ENCODE measurements around the gene DNAJC24. TPM values are rescaled to one million over a fixed set of nuclear protein-coding genes. Genes with fewer than 3 reads are reported as not detected.
A peak's percentile ranks its signal among the peaks of the same experiment; 100 is the strongest.

DNAJC24 gene
- total RNA-seq, 2 experiments from 2014 or later, result 15.4 to 16.8 TPM

DNA sequence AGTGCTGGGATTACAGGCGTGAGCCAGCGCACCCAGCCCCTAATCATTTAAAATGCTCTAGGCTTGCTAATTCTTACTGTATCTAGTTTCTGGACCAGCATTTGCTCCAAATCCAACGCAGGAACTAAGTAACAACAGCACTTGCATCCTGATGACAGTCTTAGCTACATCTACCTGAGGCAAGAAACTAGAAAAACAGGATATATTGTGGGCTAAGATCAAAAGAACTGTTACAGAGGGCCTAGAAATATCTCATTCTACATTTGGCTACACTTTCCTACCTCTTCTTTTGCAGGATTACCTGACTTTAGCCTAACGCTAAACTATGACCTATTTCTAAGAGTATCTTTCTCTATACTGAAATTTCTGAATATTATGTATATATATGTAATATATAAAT is 7.9 kb upstream of the DNAJC24 start:
- H3K27me3 Mint-ChIP-seq, result no peaks in the 10 kb centered on the region
- H3K9me3 Mint-ChIP-seq, result no peaks in the 10 kb centered on the region
- no peak overlapping the region for H3K27ac Mint-ChIP-seq
- H3K4me3 Mint-ChIP-seq, result no peak overlapping the region
- CTCF ChIA-PET, result no interaction called here
- POLR2A ChIA-PET, result no interaction called here
- peaks cover 23% of the 10 kb centered on the region for H3K4me1 Mint-ChIP-seq (ENCODE audit: low read depth)
- intact Hi-C loops (cut with micrococcal nuclease), result no loop called here
- no peak for DNase-seq
- H3K36me3 Mint-ChIP-seq, result no peaks in the 10 kb centered on the region

DNA sequence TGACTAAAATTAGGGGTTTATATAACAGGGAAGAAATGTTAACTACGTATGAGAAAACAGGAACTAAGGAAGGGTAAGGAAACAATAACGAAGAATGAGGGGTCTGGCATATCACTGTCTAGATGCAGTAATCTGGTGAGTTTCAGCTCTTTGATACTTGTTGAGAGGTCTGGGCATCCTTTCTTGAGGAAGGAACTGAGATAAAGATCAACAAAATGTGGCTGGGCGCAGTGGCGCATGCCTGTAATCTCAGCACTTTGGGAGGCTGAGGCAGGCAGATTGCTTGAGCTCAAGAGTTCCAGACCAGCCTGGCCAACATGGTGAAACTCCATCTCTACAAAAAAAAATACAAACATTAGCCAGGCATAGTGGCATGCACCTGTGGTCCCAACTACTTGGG is 2.9 kb upstream of the DNAJC24 start:
- Mint-ChIP-seq H3K9me3 (no peaks in the 10 kb centered on the region), H3K27me3 (no peaks in the 10 kb centered on the region), H3K36me3 (no peaks in the 10 kb centered on the region), H3K4me3 (peak overlapping the region; percentile 7), H3K4me1 (ENCODE audit: low read depth) (peaks cover 50% of the 10 kb centered on the region), H3K27ac (peak overlapping the region; percentile 7)
- DNase-seq, result peak; percentile 28
- POLR2A ChIA-PET, result no interaction called here
- intact Hi-C loops (cut with micrococcal nuclease), result loop anchor here (5.0 kb wide), 4 partner anchors 446 to 1796 kb away; partner anchors contain the start of genes ARL14EP, CSTF3, PAX6 and RCN1
- CTCF ChIA-PET, result no interaction called here

GRCh38 chr11:31375879-31376278 is 6.2 kb downstream of the DNAJC24 start:
- POLR2A ChIA-PET, result no interaction called here
- H3K9me3 Mint-ChIP-seq, result no peaks in the 10 kb centered on the region
- no peaks in the 10 kb centered on the region for H3K27me3 Mint-ChIP-seq
- no peak overlapping the region for H3K4me3 Mint-ChIP-seq
- CTCF ChIA-PET, result no interaction called here
- no peak overlapping the region for H3K27ac Mint-ChIP-seq
- peaks cover 31% of the 10 kb centered on the region for H3K4me1 Mint-ChIP-seq (ENCODE audit: low read depth)
- peak; percentile 14 for DNase-seq
- peaks cover 19% of the 10 kb centered on the region for H3K36me3 Mint-ChIP-seq
- intact Hi-C loops (cut with micrococcal nuclease), result no loop called here

DNA sequence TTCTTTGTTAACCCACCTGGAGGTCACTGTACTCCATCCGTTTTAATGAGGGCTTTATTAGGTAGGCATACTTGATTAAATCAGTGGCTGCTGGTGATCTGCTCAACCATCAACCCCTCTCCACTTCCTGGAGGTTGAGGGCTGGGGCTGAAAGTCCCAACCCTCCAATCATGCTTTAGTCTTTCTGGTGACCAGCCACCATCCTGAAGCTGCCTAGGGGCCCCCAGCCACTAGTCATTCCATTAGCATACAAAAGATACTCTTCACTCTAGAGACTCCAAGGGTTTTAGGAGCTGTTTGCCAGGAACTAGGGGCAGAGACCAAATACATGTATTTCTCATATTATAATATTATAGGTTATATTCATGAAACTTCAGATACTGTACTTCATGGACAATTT is 13.5 kb downstream of the DNAJC24 start:
- intact Hi-C loops (cut with micrococcal nuclease), result no loop called here
- Mint-ChIP-seq H3K36me3 (peaks cover 4% of the 10 kb centered on the region), H3K4me3 (no peak overlapping the region), H3K27ac (no peak overlapping the region), H3K9me3 (no peaks in the 10 kb centered on the region), H3K27me3 (no peaks in the 10 kb centered on the region), H3K4me1 (ENCODE audit: low read depth) (peaks cover 3% of the 10 kb centered on the region)
- POLR2A ChIA-PET, result no interaction called here
- DNase-seq, result no peak
- CTCF ChIA-PET, result no interaction called here

- Mint-ChIP-seq H3K4me3 (no peak overlapping the region), H3K4me1 (ENCODE audit: low read depth) (peaks cover 7% of the 10 kb centered on the region), H3K27me3 (no peaks in the 10 kb centered on the region), H3K27ac (no peak overlapping the region), H3K9me3 (peaks cover 2% of the 10 kb centered on the region), H3K36me3 (peaks cover 7% of the 10 kb centered on the region)
- ChIA-PET CTCF (no interaction called here), POLR2A (no interaction called here)
- DNase-seq, result no peak
- intact Hi-C loops (cut with micrococcal nuclease), result no loop called here
Observed at GRCh38 chr11:31387379-31387778, 17.7 kb downstream of the DNAJC24 start.

GRCh38 chr11:31397239-31397834 is 27.7 kb downstream of the DNAJC24 start:
- H3K4me3 Mint-ChIP-seq, result no peak overlapping the region
- H3K36me3 Mint-ChIP-seq, result peaks cover 19% of the 10 kb centered on the region
- CTCF ChIA-PET, result interaction anchor here (0.7 to 3.3 kb wide), 7 partner anchors 10 to 779 kb away, joined by 3 to 14 read pairs (median 4); no protein-coding TSS in a partner anchor
- DNase-seq, result no peak
- intact Hi-C loops (cut with micrococcal nuclease), result loop anchor here (1.0 to 5.0 kb wide), 5 partner anchors 400 to 780 kb away; no protein-coding TSS in a partner anchor
- H3K27ac Mint-ChIP-seq, result no peak overlapping the region
- POLR2A ChIA-PET, result no interaction called here
- H3K27me3 Mint-ChIP-seq, result no peaks in the 10 kb centered on the region
- H3K9me3 Mint-ChIP-seq, result peaks cover 12% of the 10 kb centered on the region
- H3K4me1 Mint-ChIP-seq (ENCODE audit: low read depth), result no peaks in the 10 kb centered on the region

DNA sequence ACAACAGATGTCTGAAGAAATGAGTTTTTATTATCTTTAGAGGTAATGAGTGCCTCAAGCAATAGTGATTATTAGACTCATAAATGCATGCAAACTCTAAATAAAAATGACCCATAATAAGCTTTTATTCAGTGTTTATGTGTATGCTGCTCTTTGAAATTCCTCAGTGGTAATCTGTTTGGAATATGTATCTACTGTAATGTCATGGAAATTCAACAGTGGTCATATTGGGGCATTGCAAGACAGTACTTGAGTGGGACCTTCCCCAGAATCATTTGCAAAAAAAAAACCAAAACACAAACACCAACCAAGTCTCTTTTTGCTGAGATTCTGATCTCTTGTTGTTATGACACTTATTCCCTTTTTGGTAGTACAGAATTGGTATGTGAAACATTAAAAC is 35.0 kb downstream of the DNAJC24 start:
- no peak overlapping the region for H3K27ac Mint-ChIP-seq
- peaks cover 5% of the 10 kb centered on the region for H3K9me3 Mint-ChIP-seq
- peaks cover 14% of the 10 kb centered on the region for H3K36me3 Mint-ChIP-seq
- ChIA-PET POLR2A (no interaction called here), CTCF (no interaction called here)
- no peaks in the 10 kb centered on the region for H3K27me3 Mint-ChIP-seq
- intact Hi-C loops (cut with micrococcal nuclease), result no loop called here
- no peak overlapping the region for H3K4me3 Mint-ChIP-seq
- peaks cover 5% of the 10 kb centered on the region for H3K4me1 Mint-ChIP-seq (ENCODE audit: low read depth)
- DNase-seq, result no peak

DNA sequence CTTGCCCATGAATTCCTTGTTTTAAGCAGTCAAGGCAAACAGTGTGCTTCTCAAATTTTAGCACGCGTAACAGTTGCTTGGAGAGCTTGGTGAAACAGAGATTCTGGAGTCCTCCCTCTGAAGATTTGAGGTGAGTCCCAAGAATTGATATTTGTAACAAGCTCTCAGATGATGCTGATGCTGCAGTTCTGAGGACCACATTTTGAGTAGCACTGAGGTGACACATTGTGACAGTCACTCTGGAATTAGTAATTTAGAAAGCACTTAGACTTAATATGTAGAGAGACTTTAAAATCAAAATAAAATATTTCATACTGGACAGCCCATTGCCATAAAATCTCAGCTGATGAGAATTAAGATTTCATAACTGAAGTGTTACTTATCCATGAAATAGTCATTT is 38.5 kb downstream of the DNAJC24 start:
- Mint-ChIP-seq H3K36me3 (peaks cover 9% of the 10 kb centered on the region), H3K27ac (no peak overlapping the region), H3K4me3 (no peak overlapping the region), H3K4me1 (ENCODE audit: low read depth) (peaks cover 5% of the 10 kb centered on the region), H3K9me3 (no peaks in the 10 kb centered on the region), H3K27me3 (no peaks in the 10 kb centered on the region)
- intact Hi-C loops (cut with micrococcal nuclease), result no loop called here
- CTCF ChIA-PET, result no interaction called here
- POLR2A ChIA-PET, result no interaction called here
- DNase-seq, result peak; percentile 16

GRCh38 chr11:31412946-31413345 is 43.3 kb downstream of the DNAJC24 start:
- H3K36me3 Mint-ChIP-seq, result peaks cover 15% of the 10 kb centered on the region
- H3K27me3 Mint-ChIP-seq, result no peaks in the 10 kb centered on the region
- intact Hi-C loops (cut with micrococcal nuclease), result no loop called here
- peaks cover 5% of the 10 kb centered on the region for H3K4me1 Mint-ChIP-seq (ENCODE audit: low read depth)
- ChIA-PET CTCF (no interaction called here), POLR2A (no interaction called here)
- DNase-seq, result no peak
- no peak overlapping the region for H3K4me3 Mint-ChIP-seq
- no peaks in the 10 kb centered on the region for H3K9me3 Mint-ChIP-seq
- H3K27ac Mint-ChIP-seq, result no peak overlapping the region

- no peaks in the 10 kb centered on the region for H3K27me3 Mint-ChIP-seq
- H3K4me3 Mint-ChIP-seq, result no peak overlapping the region
- no peaks in the 10 kb centered on the region for H3K9me3 Mint-ChIP-seq
- H3K27ac Mint-ChIP-seq, result no peak overlapping the region
- peaks cover 13% of the 10 kb centered on the region for H3K36me3 Mint-ChIP-seq
- H3K4me1 Mint-ChIP-seq (ENCODE audit: low read depth), result no peaks in the 10 kb centered on the region
- DNase-seq, result no peak
- CTCF ChIA-PET, result interaction anchor here (1.2 kb wide), 1 partner anchor 12 kb away, joined by 3 read pairs; no protein-coding TSS in a partner anchor
- intact Hi-C loops (cut with micrococcal nuclease), result no loop called here
- POLR2A ChIA-PET, result no interaction called here
Observed at GRCh38 chr11:31414338-31414737, 44.7 kb downstream of the DNAJC24 start.

GRCh38 chr11:31415435-31415834 is 45.8 kb downstream of the DNAJC24 start:
- no peak for DNase-seq
- H3K9me3 Mint-ChIP-seq, result no peaks in the 10 kb centered on the region
- no peak overlapping the region for H3K27ac Mint-ChIP-seq
- ChIA-PET POLR2A (no interaction called here), CTCF (interaction anchor here (1.1 kb wide), 1 partner anchor 17 kb away, joined by 3 read pairs; no protein-coding TSS in a partner anchor)
- no peaks in the 10 kb centered on the region for H3K4me1 Mint-ChIP-seq (ENCODE audit: low read depth)
- H3K4me3 Mint-ChIP-seq, result no peak overlapping the region
- no peaks in the 10 kb centered on the region for H3K27me3 Mint-ChIP-seq
- intact Hi-C loops (cut with micrococcal nuclease), result no loop called here
- H3K36me3 Mint-ChIP-seq, result peaks cover 12% of the 10 kb centered on the region

DNA sequence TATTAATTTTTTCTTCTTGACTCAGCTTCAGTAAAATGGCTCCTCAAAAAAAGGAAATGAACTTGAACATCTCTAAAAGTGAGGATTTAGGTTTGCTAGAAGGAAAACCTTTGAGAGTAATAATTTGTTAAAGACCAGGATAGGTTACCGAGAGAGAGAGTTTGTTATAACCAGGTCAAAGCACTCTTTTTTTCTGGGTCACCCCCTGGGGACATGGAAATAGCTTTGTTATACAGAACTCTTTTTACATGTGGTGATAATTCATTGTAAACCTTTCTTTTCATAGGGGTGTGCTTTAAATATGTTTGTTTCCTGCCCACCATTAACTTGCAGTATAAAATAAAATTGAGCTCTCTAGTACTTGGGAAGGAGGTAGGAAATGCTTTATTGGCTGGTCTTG is 47.7 kb downstream of the DNAJC24 start:
- DNase-seq, result no peak
- no peak overlapping the region for H3K27ac Mint-ChIP-seq
- peaks cover 6% of the 10 kb centered on the region for H3K36me3 Mint-ChIP-seq
- CTCF ChIA-PET, result no interaction called here
- no peaks in the 10 kb centered on the region for H3K4me1 Mint-ChIP-seq (ENCODE audit: low read depth)
- POLR2A ChIA-PET, result no interaction called here
- no peak overlapping the region for H3K4me3 Mint-ChIP-seq
- no peaks in the 10 kb centered on the region for H3K9me3 Mint-ChIP-seq
- intact Hi-C loops (cut with micrococcal nuclease), result no loop called here
- H3K27me3 Mint-ChIP-seq, result no peaks in the 10 kb centered on the region

DNA sequence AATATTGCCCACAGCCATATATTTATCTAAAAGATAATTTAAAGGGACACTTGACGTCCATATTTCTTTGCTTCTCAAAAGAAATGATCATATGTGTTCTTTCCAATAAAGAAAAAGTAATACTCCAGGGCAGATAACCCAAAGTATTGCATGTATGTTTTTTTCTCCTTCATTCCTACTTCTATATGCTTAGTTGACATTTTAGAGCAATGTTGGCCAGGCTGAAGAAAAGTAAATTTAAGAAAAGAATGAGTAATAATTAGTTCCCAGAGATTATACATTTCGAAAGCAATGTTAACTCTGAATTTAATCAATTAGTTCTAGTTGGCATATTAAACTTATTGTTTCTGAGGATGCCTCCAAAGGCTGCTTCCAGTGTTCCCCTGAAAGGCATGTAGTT is 48.2 kb downstream of the DNAJC24 start:
- Mint-ChIP-seq H3K4me3 (no peak overlapping the region), H3K36me3 (peaks cover 6% of the 10 kb centered on the region), H3K27me3 (no peaks in the 10 kb centered on the region), H3K9me3 (no peaks in the 10 kb centered on the region), H3K27ac (no peak overlapping the region), H3K4me1 (ENCODE audit: low read depth) (no peaks in the 10 kb centered on the region)
- CTCF ChIA-PET, result no interaction called here
- POLR2A ChIA-PET, result no interaction called here
- intact Hi-C loops (cut with micrococcal nuclease), result no loop called here
- no peak for DNase-seq

All from activated CD4-positive, alpha-beta memory T cell treated with anti-CD3 and anti-CD28 coated beads for 36 hours (primary cell).